SK-N-MC (cell line): Measurements from ENCODE around the gene RPS26.
"Not testable (repeated sequence)": the region's sequence is repeated elsewhere in the genome, so short reads cannot be mapped to it uniquely, and the experiment has no call there.

Experiments used
- EZH2 ChIP-seq: fragments of 200-600 bp; sonication (generic); IDR thresholded peaks from one replicate; pipeline ENCODE4 v1.6.1; 2017; ENCODE audit warnings: antibody characterized with exemption
- POLR2AphosphoS5 ChIP-seq: IDR thresholded peaks from 2 replicates; pipeline ENCODE4 v1.6.1; 2012; ENCODE audit warnings: mild to moderate bottlenecking, low read depth, low read length, borderline replicate concordance

DNA sequence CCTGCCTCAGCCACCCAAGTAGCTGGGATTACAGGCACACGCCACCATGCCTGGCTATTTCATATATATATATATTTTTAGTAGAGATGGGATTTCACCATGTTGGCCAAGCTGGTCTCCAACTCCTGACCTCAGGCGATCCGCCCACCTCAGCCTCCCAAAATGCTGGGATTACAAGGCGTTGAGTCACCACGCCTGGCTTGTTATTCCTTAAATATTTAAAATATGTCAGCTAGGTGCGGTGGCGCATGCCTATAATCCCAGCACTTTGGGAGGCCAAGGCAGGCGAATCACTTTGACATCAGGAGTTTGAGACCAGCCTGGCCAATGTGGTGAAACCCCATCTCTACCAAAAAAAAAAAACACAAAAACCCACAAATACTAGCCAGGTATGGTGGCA lies 18.2 kb downstream of the RPS26 start:
- TF ChIP-seq POLR2AphosphoS5, EZH2: not testable (repeated sequence)
